SK-MEL-5 (cell line): ENCODE results near the gene PHACTR3. TPM values are rescaled to one million over a fixed set of nuclear protein-coding genes. Genes with fewer than 3 reads are reported as not detected.
"Not testable (repeated sequence)": the region's sequence is repeated elsewhere in the genome, so short reads cannot be mapped to it uniquely, and the experiment has no call there.

ENCODE experiments used
- DNase-seq: peaks from one replicate; pipeline ENCODE4 v3.0.0-alpha.2; 2016; ENCODE audit warnings: low read depth, low spot score
- in situ Hi-C: cut with HindIII; loops from 2 replicates; pipeline ENCODE4 v1.10.0; 2016; ENCODE audit warnings: low sequenced_read_pairs, high pct_unique_total_duplicates, low pct_unique_long_range_greater_than_20kb
- polyA plus RNA-seq, 2 experiments: library from polyadenylated mRNA; depleted of rRNA; stranded (reverse); fragments of >200 nt; gene quantifications; 2 replicates each; pipeline ENCODE4 v1.2.3, GENCODE V29; 2015
- total RNA-seq: library from RNA; depleted of rRNA; stranded (reverse); fragments of >200 nt; shearing (Covaris generic); gene quantifications from 2 replicates; pipeline ENCODE4 v1.2.3, GENCODE V29; 2014; rRNA removed

The PHACTR3 gene
- not detected in 2 replicates for total RNA-seq
- 0.18 TPM in 1 of 2 replicates, not detected in the other for polyA plus RNA-seq (2015; cell fraction: cytosol; rRNA removed)
- 0.24 TPM in 1 of 2 replicates, not detected in the other for polyA plus RNA-seq (2015; cell fraction: nucleus; rRNA removed)

DNA sequence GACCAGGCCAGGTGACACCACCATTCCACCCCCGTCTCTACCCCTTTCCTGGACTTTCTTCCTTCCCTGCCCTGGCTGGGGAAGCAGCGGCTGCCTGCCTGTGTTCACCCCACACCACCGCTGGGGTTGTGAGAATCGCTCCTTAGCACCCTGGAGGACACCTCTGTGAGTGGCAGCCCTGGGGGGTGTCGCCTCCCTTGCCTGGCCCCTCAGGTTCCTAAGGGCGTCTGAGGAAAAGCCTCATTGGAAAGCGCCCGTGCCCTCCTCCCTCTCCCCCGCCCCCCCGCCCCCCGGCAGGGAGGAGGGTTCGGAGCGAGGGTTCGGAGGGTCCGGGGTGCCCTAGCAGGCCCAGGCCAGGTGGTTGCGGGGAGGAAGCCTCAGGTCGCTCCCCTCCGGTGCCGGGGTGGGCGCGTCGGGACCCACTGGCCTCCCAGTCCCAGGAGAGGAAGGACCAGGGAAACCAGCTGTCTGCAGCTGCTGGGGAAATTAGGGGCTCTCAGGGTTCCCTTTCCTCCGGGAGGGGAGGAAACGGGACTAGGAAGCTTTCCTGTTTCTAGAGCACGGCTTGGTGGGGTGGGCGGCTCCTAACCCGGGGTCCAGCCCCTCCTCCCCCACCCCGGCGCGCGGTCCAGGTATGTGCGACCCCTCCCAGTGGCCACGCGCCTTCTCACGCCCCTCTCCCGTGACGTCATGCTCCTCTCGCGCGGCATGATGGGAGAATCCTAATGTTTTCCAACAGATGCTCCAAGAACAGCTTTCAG is at the start of gene PHACTR3:
Gene PHACTR3 (plus strand): TSS at position 760 of the 761 bp plus-strand sequence. CDS start 475 bp downstream, outside the sequence.
- no peak for DNase-seq
- in situ Hi-C loops, result no loop called here

GRCh38 chr20:59557733-59558529 is 46.4 kb upstream of the PHACTR3 start:
- in situ Hi-C loops, DNase-seq: not testable (repeated sequence)

DNA sequence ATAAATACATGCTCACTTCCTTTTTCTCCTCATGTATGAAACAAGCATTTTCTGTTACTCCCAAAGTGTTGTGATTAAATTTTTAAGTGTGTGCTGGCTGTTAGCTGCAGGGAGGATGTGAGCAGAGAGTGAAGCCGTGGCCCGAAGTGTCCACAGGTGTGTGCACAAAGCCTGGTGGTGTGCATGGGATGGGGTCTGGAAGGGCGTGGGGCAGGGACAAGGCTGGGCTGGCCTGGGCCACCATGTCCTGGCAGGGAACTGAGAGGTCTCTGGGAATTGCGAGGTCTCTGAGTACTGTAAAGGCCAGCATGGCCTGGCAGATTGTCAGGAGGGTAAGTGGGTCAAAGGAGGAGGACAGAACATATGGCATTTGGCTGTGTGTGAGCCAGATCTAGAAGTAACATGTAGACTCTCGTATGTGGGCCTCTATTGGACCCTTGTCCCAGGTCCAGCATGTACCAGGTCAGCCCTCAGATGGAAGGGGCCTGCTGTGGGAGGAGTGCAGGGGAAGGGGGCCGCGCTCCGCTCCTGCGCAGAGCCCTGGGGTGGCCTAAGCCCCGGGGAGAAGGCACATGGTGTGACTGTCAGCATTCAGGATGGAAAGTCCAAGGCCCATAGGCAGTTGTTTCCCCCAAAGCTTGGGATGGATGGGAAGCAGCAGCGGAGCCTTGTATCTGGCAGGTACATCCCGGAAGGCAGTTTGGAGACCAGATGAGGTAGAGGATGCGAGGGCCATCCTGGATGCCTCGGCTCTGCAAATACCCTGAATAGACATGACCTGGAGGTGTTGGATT is 45.1 kb upstream of the PHACTR3 start:
- in situ Hi-C loops, result no loop called here
- no peak for DNase-seq

DNA sequence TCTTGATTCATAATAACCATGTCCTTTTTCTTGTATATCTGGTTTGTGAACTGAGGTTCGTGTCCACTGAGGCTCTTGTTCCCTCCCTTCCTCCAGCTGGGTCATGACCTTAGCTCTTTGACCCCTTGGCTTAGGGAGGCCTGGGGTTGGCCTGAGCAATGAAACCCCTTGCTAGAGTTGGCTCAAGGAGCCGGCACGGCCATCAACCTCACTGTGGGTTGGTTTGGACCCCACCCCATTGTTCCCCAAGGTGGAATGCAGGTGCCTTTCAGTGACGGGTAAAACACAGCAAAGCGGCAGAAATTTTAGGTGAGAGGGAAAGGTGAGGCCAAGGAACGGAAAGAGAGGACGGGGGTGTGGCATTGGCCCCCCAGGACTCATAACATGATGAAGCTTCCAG is 44.5 kb upstream of the PHACTR3 start:
- no peak for DNase-seq
- in situ Hi-C loops, result no loop called here

GRCh38 chr20:59560588-59561227 is 43.6 kb upstream of the PHACTR3 start:
- in situ Hi-C loops, result no loop called here
- peak; percentile 62 for DNase-seq

DNA sequence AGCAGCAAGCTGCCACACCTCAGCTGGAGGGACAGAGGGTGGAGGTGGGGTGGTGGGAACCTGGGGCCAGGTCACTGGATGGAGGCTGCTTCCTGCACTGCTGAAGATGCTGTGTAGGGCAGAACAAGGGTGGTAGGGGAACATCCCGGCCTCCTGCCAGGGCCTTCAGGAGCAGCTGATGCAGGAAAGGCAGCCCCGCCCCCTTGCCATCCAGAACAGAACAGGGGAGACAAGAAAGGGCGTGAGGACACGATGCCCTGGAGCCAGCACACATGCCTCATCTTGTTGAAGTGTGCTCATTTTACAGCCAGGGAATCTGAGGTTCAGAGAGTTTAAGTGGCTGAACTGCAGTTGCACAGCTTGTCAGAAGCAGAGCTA is 43.1 kb upstream of the PHACTR3 start:
- no peak for DNase-seq
- in situ Hi-C loops, result no loop called here

GRCh38 chr20:59561614-59562277 is 42.6 kb upstream of the PHACTR3 start:
- in situ Hi-C loops, result no loop called here
- no peak for DNase-seq

DNA sequence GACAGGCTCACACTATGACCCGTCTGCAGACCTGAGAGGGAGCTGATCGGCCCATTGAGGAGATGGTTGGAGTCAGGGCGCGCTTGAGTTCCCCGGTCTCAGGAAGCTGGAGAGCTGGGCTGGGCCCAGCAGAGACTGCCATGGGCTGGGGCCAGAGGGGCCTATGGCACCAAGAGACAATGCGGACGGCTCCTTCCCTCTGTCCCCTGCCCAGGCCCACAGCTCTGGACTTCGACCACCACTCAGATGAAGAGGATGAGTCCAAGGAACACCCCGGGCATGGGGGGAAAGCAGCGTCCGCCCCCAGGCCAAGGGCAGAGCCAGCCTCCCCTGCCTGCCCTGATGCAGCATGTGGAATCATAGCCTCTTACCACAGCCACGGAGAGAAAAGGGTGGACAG is 40.2 kb upstream of the PHACTR3 start:
- DNase-seq, result no peak
- in situ Hi-C loops, result no loop called here

DNA sequence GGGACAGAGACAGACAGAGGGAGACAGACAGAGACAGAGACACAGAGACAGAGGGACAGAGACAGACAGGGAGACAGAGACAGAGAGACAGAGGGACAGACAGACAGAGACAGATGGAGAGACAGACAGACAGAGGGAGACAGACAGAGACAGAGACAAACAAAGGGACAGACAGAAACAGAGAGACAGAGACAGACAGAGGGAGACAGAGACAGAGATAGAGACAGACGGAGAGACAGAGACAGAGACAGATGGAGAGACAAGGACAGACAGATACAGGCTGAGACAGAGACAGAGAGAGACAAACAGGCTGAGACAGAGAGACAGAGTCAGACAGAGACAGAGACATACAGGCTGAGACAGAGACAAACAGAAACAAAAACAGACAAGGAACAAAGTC is 39.4 kb upstream of the PHACTR3 start:
- DNase-seq, result no peak

GRCh38 chr20:59565768-59566461 is 38.4 kb upstream of the PHACTR3 start:
- in situ Hi-C loops, result no loop called here
- DNase-seq, result no peak

More for the DNA sequence above, 39.4 kb upstream of the PHACTR3 start:
- in situ Hi-C loops, result no loop called here

GRCh38 chr20:59566631-59567524 is 37.5 kb upstream of the PHACTR3 start:
- no peak for DNase-seq
- in situ Hi-C loops, result no loop called here

DNA sequence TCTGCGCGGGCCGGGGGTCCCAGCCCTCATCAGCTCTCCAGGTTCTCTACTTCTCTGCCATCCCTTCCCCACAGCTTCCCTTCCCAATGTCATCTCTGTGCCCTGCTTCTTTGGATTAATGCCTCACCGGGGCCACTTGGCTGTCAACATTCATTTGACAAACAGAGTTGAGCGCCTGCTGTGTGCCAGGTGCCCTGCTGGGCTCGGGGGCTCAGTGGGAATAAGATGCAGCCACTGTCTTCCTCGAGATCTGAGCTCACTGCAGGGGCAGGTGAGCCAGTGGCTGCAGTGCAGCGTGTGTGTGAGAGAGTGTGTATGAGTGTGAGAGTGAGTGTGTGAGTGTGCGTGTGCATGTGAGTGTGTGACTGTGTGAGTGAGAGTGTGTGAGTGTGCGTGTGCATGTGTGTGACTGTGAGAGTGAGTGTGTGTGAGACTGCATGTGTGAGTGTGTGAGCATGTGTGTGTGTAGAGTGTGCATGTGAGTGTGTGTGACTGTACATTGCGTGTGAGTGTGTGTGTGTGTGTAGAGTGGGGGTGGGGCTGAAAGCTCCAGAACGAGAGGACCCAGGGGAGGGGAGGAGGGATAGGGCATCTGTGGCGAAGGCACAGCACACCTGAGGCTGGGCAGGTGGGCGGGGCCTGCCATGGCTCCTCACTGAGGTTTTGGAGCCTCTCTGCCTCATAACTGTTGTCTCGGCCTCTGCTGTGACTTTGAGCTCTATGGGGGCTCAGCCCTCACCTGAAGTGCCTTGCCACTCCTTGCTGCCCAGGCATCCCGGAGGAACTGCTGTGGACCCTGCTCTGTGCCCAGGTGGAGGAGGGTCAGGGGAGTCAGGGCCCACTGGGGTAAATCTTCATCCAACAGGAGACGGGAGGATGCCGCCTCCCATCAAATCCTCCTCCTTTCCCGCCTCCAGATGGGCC is 36.5 kb upstream of the PHACTR3 start:
- in situ Hi-C loops, result no loop called here
- no peak for DNase-seq

DNA sequence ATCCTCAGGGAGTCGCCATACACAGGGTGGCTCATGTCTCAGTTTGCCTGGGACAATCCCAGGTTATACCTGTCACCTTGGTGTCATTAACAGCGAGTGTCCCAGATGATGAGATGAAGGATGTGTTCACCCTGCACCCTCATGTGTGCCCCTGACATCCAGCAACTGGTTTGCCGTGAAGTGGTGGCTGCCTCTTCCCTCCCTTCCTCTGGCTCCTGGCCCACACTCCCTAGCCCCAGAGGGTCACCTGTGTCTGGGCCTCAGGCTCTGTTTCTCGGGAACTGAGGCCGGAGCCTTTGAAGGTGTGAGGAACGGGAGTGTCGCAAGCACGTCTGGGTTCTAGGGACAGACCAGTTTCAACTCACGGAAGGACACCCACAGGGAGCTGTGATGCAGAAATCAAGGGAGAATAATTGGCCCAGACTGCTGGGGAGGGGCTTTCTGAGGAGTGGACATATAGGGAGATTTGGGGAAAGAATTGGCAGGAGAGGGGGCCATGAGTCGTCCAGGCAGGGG is 35.8 kb upstream of the PHACTR3 start:
- no peak for DNase-seq

DNA sequence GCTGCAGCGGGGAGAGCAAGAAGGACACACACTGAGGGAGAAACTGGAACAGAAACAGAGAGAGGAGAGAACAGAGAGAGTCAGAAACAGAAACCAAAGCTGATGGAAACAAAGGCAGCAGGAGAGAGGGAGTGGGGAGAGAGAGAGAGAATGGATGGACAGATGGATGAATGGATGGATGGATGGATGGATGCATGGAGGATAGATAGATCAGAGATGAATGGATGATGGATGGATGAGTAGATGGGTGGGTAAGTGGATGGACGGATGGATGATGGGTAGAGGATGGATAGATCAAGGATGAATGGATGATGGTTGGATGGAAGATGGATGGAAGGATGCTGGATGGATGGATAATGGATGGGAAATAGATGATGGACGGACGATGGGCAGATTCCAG is 35.0 kb upstream of the PHACTR3 start:
- no peak for DNase-seq
- in situ Hi-C loops, result no loop called here

More for the DNA sequence above, 35.8 kb upstream of the PHACTR3 start:
- in situ Hi-C loops, result no loop called here
